K562 treated with DMSO at 1 percent for 48 hours (cell line): ENCODE measurements around the gene GNG14. TPM values are rescaled to one million over a fixed set of nuclear protein-coding genes. Genes with fewer than 3 reads are reported as not detected.

Experiments
- total RNA-seq: library from RNA; unstranded; fragments of 300-600 nt; gene quantifications from 2 replicates; pipeline ENCODE4 v1.2.3, GENCODE V29; 2022; ENCODE audit warnings: low replicate concordance; ENCODE audit errors: extremely low read depth

The GNG14 gene
- total RNA-seq, result not detected in 2 replicates

GRCh38 chr19:12687496-12688196 is at the start of gene GNG14:
Gene GNG14, plus strand, starts transcription at chr19:12687998. Its CDS starts 51 bp downstream, at chr19:12688049.

GRCh38 chr19:12666265-12667048 is 21.3 kb upstream of the GNG14 start, which contains the start of the genes MAN2B1 and WDR83:
Gene MAN2B1, minus strand, starts transcription at chr19:12666742. Its CDS starts 41 bp downstream, at chr19:12666701.
Gene WDR83, plus strand, starts transcription at chr19:12666807. Its CDS starts 2,984 bp downstream, at chr19:12669791.

GRCh38 chr19:12681074-12681987 is 6.5 kb upstream of the GNG14 start, which contains the start of gene DHPS:
Gene DHPS, minus strand, starts transcription at chr19:12681880. Its CDS starts 114 bp downstream, at chr19:12681766.

GRCh38 chr19:12696366-12697335 is 8.9 kb downstream of the GNG14 start, which contains the start of gene FBXW9:
Gene FBXW9, minus strand, starts transcription at chr19:12696631. Its CDS starts 50 bp downstream, at chr19:12696581.

GRCh38 chr19:12723641-12724426 is 36.0 kb downstream of the GNG14 start, which contains the start of gene TNPO2:
Gene TNPO2, minus strand, starts transcription at chr19:12723932. Its CDS starts 2,955 bp downstream, at chr19:12720977.

GRCh38 chr19:12736995-12737834 is 49.4 kb downstream of the GNG14 start, which contains the start of gene GET3:
Gene GET3, plus strand, starts transcription at chr19:12737497. Its CDS starts 9 bp downstream, at chr19:12737506.

Other genes with a start within 250 kb of the GNG14 start
- not detected in 2 replicates for gene ZNF443, start 247.0 kb upstream of the GNG14 start, total RNA-seq
- not detected in 2 replicates for gene ZNF709, start 203.2 kb upstream of the GNG14 start, total RNA-seq
- gene ZNF564, start 136.5 kb upstream of the GNG14 start, total RNA-seq, result not detected in 2 replicates
- not detected in 2 replicates for gene ZNF490, start 77.2 kb upstream of the GNG14 start, total RNA-seq
- gene ZNF791, start 77.1 kb upstream of the GNG14 start, total RNA-seq, result not detected in 2 replicates
- gene MAN2B1, start 21.3 kb upstream of the GNG14 start, total RNA-seq, result not detected in 2 replicates
- gene WDR83, start 21.2 kb upstream of the GNG14 start, total RNA-seq, result not detected in 2 replicates
- gene DHPS, start 6.1 kb upstream of the GNG14 start, total RNA-seq, result not detected in 2 replicates
- not detected in 2 replicates for gene FBXW9, start 8.6 kb downstream of the GNG14 start, total RNA-seq
- 258 TPM in 1 of 2 replicates, not detected in the other for gene TNPO2, start 35.9 kb downstream of the GNG14 start, total RNA-seq
- gene TRIR, start 46.7 kb downstream of the GNG14 start, total RNA-seq, result not detected in 2 replicates
- not detected in 2 replicates for gene GET3, start 49.5 kb downstream of the GNG14 start, total RNA-seq
- not detected in 2 replicates for gene BEST2, start 63.8 kb downstream of the GNG14 start, total RNA-seq
- not detected in 2 replicates for gene HOOK2, start 87.6 kb downstream of the GNG14 start, total RNA-seq
- gene JUNB, start 103.5 kb downstream of the GNG14 start, total RNA-seq, result not detected in 2 replicates
- 1,339 TPM in 1 of 2 replicates, not detected in the other for gene PRDX2, start 113.8 kb downstream of the GNG14 start, total RNA-seq
- not detected in 2 replicates for gene THSD8, start 114.1 kb downstream of the GNG14 start, total RNA-seq
- gene RNASEH2A, start 118.6 kb downstream of the GNG14 start, total RNA-seq, result not detected in 2 replicates
- not detected in 2 replicates for gene RTBDN, start 146.6 kb downstream of the GNG14 start, total RNA-seq
- not detected in 2 replicates for gene MAST1, start 150.5 kb downstream of the GNG14 start, total RNA-seq
- not detected in 2 replicates for gene DNASE2, start 193.5 kb downstream of the GNG14 start, total RNA-seq
- gene KLF1, start 199.2 kb downstream of the GNG14 start, total RNA-seq, result not detected in 2 replicates
- not detected in 2 replicates for gene GCDH, start 203.2 kb downstream of the GNG14 start, total RNA-seq
- gene SYCE2, start 231.3 kb downstream of the GNG14 start, total RNA-seq, result not detected in 2 replicates
- gene FARSA, start 245.7 kb downstream of the GNG14 start, total RNA-seq, result 986 TPM in 1 of 2 replicates, not detected in the other